Activated CD4-positive, CD25-positive, alpha-beta regulatory T cell (primary cell): ENCODE measurements around the gene ANTXRL.
"Not testable (repeated sequence)": the region's sequence is repeated elsewhere in the genome, so short reads cannot be mapped to it uniquely, and the experiment has no call there.

Experiments
- DNase-seq, 4 experiments: peaks; one replicate each; lab custom pipeline; 2025; lab: John Stamatoyannopoulos, UW

ANTXRL gene

DNA sequence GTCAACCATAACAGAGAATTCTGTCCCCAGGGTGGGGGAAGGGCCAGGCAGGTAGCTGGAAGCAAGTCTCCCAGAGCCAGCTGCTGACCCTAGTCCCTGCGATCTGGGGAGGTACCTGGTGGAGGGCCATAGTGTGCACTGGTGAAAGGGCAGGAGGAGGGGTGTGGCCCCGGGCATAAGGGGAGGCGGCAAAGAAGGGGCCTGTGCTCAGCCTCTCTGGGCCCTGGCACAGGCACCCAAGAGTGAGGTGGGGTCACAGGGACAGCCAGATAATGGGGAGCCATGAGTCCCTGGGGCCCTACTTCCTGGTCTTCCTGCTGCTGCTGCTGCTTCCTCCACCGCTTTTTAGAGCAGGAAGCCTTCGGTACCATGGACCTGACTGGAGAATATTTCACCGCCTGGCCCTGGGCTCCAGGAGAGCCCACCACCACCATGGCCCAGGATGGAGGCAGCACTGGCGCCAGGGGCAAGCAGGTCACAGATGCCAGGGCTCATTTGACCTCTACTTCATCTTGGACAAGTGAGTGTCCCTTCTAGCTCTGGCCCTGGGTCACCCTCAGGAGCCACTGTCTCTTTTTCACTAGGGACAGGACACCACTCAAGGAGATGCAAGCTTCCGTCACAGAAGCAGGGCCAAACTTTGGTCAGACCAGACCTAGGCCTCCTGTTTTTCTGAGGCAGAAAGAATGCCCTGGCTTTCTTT is at the start of gene ANTXRL:
Gene ANTXRL (plus strand): TSS at position 7 of the 703 bp plus-strand sequence. CDS start 266 bp downstream, at position 273.
- DNase-seq, result no peak

DNA sequence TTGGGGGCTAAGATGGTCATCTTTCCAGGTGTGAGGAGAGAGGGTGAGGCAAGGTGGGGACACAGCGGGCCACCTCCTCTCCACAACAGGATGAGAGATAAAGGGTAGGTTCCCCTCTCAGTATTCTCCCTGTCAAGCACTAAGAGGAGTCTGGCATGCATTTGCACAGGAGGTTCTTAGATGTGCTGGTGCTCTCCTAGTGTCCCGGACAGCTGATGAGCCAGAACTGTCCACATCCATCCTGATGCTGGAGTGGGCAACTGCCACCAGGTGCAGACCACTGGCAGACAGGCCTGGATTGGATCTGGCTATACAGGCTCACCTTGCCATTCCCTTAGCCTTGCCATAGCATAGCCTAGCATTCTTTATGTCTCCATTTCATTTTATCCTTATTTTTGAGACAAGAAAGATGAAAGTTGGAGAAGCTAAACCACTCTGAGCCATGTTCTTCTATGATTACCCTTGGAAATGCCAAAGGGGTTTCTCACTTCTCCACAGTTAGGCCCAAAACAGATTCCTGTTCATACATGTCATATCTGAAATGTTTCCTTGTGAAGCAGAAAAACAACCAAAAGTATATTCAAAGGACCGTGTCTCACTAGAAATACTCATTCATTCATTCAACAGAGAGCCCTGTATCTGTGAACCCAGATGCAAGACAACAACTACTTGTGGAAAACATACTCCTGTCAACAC is 48.8 kb upstream of the ANTXRL start:
- DNase-seq, result no peak

DNA sequence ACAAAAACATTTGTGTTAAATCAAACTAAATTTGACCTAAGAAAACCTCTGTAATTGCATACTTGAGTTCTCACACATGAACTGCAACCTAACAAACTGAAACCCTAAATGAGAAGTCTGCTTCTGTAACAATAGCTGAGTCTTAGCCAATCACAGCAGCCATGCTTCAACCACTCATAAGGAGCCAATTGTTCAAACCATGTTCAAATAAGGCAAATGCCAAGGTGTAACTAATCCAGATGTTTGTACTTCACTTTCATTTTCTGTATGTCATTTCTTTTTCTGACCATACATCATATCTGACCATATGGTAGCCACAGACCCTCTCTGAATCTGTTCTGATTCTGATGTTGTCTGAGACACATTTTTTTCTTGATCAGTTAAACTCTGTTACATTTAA is 47.5 kb upstream of the ANTXRL start:
- DNase-seq, result no peak

DNA sequence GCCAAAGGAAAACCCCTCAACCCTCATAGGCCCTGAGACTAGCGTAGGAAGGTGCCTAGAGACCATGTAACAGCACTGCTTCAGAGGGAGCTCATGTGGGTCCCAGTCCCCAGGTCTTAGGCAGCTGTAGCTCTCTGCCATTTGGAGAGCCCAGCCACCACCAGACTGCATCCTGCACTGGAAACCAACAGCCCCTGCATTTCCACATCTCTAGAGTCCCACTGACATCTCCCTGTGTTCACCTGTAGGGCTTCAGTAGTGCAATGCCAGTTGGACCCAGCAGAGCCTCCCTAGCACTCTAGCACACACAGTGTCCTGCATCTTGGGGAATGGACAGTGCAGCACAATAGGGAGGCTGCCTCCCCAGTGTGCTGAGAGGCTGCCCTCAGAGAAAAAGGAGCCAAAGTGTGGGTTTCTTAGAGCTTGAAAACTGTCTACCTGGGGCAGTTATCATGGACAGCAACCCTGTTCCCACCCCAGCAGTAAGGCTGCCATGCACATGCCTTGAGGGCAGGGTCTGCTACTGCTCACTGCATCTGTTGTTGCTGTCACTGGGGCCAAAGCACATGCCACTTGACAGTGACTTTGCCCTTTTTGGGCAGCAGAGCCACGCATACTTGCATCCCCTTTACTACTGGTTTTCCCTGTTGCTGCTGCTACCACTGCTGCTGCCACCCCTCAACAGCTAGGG is 46.7 kb upstream of the ANTXRL start:
- no peak for DNase-seq

DNA sequence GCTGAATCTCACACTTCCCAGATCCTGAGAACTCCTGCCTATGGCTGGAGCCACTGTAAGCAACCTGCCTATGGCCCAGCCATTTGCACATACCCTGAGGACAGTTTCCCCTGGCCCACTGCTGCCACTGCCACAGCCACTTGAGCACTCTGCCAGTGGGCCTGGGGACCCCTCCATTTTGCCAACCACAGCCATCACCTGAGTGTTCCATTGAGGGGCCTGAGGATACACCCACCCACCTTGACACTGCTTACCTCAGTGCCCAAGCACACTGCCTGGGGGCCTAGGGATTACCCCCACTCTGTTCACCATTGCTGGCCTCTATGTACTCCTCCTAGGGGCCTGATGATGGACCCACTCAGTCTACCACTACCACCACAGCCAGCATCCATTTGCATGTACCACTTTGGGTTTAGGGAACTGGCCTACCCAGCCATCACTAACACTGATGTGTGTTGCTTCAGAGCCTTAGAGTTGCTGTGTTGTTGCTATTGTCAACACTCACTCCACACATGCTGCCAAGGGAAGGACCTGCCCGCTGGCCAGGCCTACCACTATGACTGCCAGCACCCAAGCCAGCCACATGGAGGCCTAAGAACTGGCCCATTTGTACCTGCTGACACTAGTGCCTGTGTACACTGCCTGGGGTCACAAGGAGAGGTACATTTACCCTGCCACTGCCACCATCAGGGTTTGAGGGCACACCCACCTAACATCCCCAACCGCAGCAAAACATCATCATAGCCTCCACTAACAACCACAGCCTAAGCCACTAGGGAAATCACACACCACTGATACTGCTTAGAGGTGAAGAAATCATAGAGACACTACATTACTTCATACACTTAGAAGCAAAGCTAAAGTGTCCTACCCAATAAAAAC is 45.9 kb upstream of the ANTXRL start:
- no peak for DNase-seq

DNA sequence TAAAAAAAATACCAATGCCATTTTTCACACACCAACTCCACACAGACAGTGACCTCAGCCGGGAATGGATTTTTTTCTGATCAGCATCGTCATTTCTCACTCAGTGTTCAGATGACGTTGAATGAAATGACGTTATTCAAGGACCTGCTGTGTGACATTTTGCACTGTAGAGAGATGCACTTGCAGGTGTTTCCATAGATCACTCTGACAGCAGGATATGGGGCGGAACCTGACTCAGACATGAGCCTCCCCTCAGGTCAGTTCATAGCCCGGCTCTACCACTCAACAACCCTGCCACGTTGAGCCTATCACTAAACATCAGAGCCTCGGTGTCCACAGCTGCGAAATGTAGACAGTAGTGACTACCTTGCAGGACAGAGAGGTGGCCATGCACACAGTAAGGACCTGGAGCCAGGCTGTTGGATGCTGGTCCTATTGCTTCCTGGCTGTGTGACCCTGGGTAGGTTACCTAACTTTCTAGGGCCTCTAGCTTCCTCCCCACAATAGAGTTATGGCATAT is 41.4 kb upstream of the ANTXRL start:
- DNase-seq, result no peak

DNA sequence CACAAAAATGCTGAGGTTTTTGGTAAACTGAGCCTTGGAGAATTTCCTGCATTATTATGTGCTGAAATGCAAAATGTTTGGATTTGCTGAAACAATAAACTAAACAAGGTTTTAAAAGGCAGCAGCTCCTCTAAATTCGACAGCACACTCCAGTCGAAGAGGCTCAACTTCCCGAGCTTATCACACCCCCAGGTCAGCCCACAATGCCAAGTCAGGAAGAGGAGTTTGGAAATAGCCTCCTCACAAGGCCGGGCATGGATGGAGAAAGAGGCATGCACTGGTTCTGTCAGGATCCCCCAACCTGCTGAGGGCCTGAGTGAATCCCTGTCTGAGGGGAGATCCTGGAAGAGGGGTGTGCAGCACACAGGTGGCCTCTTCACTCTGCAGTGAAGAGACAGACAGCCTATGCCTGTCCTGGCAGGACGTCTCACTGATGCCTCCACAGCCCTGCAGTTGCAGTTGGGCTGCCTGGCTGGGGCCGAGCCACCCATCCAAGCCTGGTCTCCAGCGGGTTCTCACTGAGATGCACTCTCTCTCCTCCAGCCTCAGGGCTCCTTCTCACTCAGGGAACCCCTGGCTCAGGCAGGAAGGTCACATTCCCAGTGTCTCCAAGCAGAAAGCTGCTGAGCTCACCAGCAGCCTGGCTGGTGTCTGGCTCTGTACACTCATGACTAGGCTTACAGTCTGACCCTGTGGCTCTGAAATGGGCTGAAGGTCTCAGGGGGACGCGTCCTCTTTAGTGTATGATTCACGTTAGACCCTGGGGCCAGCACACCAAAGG is 40.2 kb upstream of the ANTXRL start:
- DNase-seq, result not testable (repeated sequence)

DNA sequence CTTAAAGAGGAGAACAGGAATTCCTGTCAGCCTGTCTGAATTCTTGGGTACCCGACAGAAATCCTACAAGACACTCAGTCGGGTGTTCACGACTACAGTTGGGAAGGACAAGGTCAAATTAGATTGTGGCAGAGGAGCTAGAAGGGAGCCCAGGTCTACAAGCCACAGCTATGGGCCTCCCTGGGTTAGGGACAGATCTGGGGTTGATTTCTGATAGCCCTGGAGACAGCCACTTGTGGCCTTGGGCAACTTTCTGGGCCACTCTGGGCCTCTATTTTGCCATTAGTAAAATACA is 39.7 kb upstream of the ANTXRL start:
- DNase-seq, result no peak

DNA sequence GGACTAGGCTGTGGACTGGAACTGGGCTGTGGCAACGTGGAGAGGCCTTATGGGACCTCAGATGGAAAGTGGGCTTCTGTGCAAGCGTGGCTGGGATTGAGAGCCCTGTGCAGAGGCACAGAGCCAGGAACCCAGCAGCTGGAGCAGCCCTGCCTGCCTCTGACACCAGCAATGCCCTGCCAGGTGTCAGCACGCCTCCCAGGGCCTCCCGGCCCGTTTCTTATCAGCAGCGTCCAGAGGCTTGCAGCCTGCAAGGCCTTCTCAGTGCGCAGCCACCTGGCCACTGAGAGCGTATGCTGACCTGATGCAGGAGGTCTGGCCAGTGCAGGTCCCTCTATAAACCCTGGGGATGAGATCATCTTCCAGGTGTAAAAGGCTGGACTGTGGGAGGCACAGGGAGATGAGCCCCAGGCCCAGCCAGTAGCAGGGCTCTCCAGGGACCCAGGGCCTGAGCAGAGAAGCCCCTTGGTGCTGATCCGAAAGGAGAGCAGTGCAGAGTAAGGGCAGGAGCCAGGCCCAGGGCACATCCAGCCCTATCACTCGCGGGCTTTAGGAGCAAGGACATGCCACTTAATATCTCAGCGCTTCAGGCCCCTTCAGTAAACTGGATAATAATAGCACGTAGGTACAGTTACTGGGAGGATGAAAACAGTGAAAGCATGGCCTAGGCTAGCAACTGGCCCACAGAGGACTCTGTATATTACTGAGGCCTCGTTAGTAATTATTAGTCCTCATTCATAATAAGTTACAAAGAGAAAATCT is 38.8 kb upstream of the ANTXRL start:
- no peak for DNase-seq

DNA sequence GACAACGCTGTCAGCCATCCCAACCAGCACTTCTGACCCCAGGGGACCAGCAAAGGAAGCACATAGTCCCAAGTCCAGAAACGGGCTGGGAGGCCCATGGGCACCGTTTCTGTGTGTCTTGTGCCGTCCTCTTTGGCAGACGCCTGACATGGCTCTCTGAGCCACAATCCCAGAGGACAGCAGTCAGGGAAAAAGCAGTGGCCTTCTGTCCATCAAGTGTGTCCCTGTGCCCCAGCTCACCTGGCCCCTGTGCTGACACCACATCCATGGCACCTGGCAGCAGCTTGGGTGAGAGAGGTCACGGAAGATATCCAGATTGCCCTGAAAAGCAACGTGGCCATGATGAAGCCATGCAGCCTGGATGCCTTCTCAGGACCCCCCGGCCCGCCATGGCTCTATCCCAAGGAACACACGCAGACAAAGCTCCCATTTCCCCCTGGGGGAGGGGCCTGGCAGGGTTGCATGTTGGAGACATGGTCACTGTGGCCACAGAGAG is 38.1 kb upstream of the ANTXRL start:
- DNase-seq, result no peak

DNA sequence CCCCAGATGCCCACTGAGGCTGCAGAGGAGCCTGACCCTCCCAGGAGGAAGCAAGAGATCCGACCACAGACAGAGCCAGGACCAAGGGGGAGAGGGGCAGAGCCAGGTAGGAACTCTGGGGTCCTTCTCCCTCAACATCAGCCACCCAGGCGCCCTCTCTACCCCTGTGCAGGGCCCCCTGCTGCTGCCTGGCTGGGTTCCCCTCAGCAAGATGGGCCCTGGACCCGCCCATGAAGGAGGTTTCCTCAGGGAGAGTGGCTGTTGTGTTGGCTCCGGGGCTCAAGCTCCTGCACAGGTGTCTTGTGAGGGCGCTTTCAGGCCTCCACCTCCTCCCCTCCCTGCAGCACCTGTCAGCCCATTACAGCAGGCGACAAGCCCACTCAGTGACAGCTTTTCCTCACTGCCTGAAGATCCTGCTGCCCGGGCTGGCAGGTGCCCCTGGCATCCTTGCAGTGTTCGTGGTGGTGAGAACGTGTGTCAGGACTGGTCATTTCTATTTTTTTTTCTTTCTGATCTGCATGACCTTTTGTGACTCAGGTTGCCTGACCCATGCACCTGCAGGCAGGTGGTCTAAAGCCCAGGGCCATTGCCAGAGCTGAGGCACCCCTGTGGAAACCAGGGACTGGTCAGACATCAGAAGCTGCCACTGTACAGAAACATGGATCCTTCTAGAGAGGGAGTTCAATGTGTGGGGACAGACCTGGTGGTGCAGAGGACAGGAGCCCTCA is 37.0 kb upstream of the ANTXRL start:
- DNase-seq, result not testable (repeated sequence)

DNA sequence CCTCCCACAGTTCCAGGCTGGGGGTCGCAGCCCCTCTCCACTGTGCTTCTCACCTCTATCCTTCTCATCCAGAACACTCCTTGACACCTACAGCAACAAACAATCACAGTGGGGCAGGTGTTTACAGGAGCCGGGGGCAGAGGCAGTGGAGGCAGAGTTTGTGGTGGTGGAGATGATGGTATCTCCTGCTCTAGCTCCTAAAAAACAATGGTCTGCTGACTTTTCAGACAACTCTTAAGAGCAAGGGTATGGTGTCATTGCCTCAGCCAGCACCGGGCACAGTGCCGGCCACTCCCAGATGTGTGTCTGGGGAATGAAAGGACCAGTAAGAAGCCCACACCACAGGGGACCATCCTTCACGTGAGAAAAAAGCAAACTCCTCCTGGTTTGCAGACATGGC is 36.3 kb upstream of the ANTXRL start:
- DNase-seq, result no peak

DNA sequence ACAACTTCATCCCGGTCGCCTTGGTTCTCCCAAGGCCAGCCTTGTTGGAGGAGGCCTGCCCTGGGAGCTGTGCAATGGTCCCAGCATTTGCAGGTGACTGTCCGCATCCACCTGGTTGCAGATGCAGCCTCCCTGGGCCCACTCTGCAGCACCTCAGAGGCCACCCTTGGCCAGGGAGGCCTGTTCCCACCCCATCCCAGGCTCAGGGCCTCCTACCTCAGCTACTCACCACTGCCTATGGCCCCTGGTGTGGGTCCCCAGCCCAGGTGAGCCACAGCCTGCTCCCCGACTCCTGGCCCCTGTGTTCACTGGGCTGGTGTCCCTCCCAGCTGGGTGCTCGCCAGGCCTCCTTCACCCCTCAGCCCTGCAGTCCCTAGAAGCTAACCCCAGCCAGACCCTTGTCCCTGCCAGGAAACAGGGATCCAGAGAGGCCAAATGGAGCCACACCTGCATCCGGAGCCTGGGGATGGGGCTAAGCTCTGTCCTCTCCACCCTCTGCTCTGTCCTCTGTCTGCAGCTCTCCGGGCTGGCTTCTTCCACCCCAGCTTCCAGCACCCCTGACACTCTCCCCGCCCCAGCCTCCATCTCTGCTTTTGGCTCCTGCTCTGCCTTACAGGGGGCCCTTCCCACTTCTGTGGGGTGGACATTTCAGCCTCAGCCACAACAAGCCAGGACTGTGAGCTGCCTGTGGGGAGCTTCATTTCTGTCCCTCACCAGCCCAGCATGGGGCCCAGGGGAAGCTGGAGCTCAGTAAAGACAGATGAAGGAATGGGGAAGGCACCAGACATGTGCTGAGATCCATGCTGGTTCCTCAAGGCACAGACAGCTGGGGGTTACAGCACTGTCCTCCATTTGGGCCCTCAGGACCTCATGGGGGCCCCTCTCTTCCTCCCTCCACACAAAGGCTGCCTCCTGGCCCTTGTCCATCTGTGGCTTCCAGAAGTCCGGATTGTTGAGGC is 35.6 kb upstream of the ANTXRL start:
- no peak for DNase-seq

DNA sequence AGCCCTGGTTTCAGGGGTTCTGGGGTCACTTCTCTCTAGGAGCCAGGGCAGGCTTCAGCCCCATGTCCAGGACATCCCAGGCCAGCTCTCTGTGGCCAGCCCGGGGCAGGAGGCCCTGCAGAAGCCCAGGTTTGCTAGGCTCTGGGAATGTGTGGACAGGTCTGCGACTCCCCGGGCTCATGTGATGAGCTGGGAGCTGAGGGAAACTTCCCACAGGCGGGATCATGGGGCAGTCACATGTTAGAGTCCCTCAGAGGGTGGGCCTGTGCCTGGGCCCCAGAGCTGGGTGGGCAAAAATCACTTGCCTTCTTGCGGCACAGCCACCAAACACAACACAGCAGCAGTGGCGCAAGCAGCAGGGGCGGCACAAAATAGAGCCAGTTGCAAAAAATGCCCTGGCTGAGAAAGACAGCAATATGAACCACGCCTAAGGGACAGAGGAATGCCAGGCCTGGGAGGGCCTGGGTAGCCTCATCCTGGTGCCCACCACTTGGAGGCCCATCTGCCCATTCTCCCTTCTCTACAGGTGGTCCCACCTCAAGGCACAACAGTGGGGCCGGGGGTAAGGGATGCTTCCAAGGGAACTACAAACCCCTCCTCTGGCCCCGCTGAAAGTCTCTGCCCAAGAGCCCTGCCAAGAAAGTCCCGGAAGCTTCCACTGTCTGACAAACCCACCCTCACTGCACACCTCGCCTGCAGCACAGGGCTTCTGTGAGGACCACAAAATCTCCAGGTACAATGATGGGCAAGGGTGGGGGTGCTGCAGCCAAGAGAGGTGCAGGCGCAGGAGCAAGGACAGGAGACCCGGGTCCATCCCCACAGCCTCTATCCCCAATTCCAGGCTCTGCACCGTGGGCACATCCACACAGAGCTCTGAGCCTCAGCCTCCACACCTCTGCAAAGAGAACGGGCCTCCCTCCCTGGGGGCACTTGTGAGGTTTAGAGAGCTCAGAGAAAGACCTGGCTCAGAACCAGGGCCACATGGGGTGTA is 34.6 kb upstream of the ANTXRL start:
- no peak for DNase-seq

DNA sequence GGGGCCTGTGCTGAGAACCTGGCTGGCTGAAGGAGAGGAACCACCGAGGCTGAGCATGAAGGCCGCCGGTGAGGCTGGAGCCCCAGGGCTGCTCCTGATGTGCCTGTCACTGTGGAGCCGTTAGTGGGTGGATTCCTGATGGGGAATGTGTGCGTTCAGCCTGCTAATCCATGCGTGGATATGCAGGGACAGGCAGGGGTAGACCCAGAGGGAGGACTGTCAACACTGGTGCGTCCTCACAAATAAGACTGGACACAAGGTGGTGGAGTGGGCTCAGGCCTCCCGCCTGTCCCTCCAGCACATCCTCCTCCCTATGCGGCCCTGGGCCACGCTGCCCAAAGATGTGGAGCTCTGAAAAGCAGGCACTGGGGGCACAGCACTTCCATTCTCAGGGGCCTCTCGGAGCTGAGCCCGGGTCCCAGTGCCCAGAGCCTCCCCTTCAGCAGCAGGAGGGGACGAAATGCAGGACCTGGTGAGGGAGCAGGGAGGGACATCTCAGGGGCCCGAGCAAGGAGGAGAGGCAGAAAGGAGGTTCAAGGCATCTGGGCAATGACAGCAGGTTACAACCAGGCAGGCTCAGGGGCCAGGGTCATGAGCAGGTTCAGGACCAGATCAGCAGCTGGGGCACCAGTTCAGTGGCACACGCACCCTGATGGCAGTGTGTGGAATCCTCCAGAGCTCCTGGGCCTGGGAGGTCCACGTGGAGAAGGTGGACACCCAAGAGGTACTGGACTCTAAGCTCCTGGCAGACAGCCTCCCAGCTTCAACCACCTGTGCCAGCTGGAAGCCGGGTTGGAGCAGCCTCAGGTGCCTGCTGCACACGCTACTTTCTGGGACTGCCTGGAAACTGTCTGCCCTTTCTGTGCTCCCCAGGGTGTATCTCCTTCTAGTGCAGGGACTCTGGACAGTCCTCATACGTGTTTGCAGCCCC is 33.5 kb upstream of the ANTXRL start:
- no peak for DNase-seq

DNA sequence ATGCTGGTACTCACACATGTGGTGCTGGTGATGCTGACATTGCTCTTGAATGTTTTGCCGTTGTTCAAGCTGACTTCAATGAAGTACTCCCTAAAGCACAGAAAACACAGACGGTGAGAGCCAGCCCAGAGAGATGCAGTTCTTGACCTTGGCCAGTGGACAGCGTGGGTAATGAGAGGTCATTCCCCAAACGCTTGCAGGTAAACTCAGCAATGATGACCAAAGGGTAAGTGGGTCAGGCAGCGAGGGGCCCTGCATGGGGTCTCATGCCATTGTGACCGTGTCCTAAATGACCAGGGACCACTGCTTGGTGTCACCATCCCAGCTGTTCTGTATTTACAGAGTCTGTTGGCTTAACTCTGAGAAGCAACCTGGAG is 32.8 kb upstream of the ANTXRL start:
- DNase-seq, result no peak
